Hepatocyte (in vitro differentiated cells): ENCODE results near the gene RAP1GAP2.

Experiments
- EZH2phosphoT487 ChIP-seq: fragments of 200-600 bp; sonication (generic); IDR thresholded peaks from one replicate; pipeline ENCODE4 v1.6.1; 2018; ENCODE audit warnings: antibody characterized with exemption, mild to moderate bottlenecking, low read depth, moderate library complexity; ENCODE audit not compliant: unreplicated experiment, severe bottlenecking
- TF ChIP-seq, protein P1 (sequence below): fragments of 200-600 bp; sonication (generic); IDR thresholded peaks from 2 replicates; pipeline ENCODE4 v1.5.1; 2016; ENCODE audit warnings: antibody characterized with exemption, mild to moderate bottlenecking; ENCODE audit not compliant: poor library complexity

- TF ChIP-seq, protein P1, sequence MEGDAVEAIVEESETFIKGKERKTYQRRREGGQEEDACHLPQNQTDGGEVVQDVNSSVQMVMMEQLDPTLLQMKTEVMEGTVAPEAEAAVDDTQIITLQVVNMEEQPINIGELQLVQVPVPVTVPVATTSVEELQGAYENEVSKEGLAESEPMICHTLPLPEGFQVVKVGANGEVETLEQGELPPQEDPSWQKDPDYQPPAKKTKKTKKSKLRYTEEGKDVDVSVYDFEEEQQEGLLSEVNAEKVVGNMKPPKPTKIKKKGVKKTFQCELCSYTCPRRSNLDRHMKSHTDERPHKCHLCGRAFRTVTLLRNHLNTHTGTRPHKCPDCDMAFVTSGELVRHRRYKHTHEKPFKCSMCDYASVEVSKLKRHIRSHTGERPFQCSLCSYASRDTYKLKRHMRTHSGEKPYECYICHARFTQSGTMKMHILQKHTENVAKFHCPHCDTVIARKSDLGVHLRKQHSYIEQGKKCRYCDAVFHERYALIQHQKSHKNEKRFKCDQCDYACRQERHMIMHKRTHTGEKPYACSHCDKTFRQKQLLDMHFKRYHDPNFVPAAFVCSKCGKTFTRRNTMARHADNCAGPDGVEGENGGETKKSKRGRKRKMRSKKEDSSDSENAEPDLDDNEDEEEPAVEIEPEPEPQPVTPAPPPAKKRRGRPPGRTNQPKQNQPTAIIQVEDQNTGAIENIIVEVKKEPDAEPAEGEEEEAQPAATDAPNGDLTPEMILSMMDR = no peak
- no peak for TF ChIP-seq EZH2phosphoT487
These were observed 210.6 kb downstream of the RAP1GAP2 start for GRCh38 chr17:3006801-3007200.
